H1 (cell line): ENCODE measurements around the gene WSCD1. TPM values are rescaled to one million over a fixed set of nuclear protein-coding genes. Genes with fewer than 3 reads are reported as not detected.

ENCODE experiments used
- CTCF ChIA-PET: fragments of 300-600 bp; sonication (Branson Sonifier 250); formaldehyde crosslinking; loops from one replicate; lab custom pipeline; 2021; ENCODE audit not compliant: partially characterized antibody; lab: Charles Lee
- POLR2A ChIA-PET: fragments of 300-600 bp; sonication (Branson Sonifier 250); formaldehyde crosslinking; loops from one replicate; lab custom pipeline; 2021; ENCODE audit warnings: inconsistent platforms; ENCODE audit not compliant: partially characterized antibody; lab: Charles Lee
- DNase-seq, 2 experiments: peaks; one replicate each; pipeline versions ENCODE4 v3.0.0 to v3.0.0-alpha.2; 2010 to 2022; ENCODE audit warnings: low spot score in 2 of 2, low read depth in 1 of 2, mixed read lengths in 1 of 2
- FAIRE-seq: peaks from 2 replicates; lab custom pipeline; 2011; peaks lifted over from hg19 to GRCh38; lab: Jason Lieb, UNC
- H2AFZ ChIP-seq: 2 replicates; pipeline ENCODE4 v1.8.1; 2012; ENCODE audit warnings: low read length, inconsistent platforms
- H2AK5ac ChIP-seq: 2 replicates; pipeline ENCODE4 v1.6.1; 2013; ENCODE audit warnings: low read depth, low read length
- H2BK120ac ChIP-seq: replicated peaks from 2 replicates; pipeline ENCODE3; 2013; ENCODE audit warnings: low read depth, low read length, inconsistent platforms
- H2BK12ac ChIP-seq: 2 replicates; pipeline ENCODE4 v1.6.1; 2013; ENCODE audit warnings: low read depth, low read length
- H2BK15ac ChIP-seq: 2 replicates; pipeline ENCODE4 v1.6.1; 2013; ENCODE audit warnings: low read length
- H2BK20ac ChIP-seq: 2 replicates; pipeline ENCODE4 v1.6.1; 2013; ENCODE audit warnings: low read length
- H2BK5ac ChIP-seq: 2 replicates; pipeline ENCODE4 v1.6.1; 2013; ENCODE audit warnings: low read depth, low read length
- H3K14ac ChIP-seq: 2 replicates; pipeline ENCODE4 v1.6.1; 2013; ENCODE audit warnings: inconsistent platforms; ENCODE audit not compliant: insufficient read length
- H3K18ac ChIP-seq: 2 replicates; pipeline ENCODE4 v1.6.1; 2013; ENCODE audit warnings: low read length; ENCODE audit errors: extremely low read depth
- H3K23ac ChIP-seq: 2 replicates; pipeline ENCODE4 v1.6.1; 2013; ENCODE audit warnings: inconsistent platforms; ENCODE audit not compliant: insufficient read length
- H3K23me2 ChIP-seq: 2 replicates; pipeline ENCODE4 v1.6.1; 2013; ENCODE audit warnings: low read depth, low read length
- H3K27ac ChIP-seq: 2 replicates; pipeline ENCODE4 v1.6.1; 2011; ENCODE audit warnings: low read depth, low read length, inconsistent platforms
- H3K27me3 ChIP-seq, 4 experiments: replicated peaks in 1 of 4; 1 replicate in 1 of 4; 2 replicates in 3 of 4; pipeline versions ENCODE4 v1.6.1 to v1.8.1; 2011 to 2013; ENCODE audit warnings: low read length in 3 of 4, mild to moderate bottlenecking in 3 of 4, inconsistent platforms in 2 of 4, mixed read lengths in 2 of 4, moderate library complexity in 1 of 4; ENCODE audit not compliant: control insufficient read depth in 3 of 4, insufficient read depth in 3 of 4; ENCODE audit errors: extremely low read depth in 1 of 4
- H3K36me3 ChIP-seq, 4 experiments: 2 replicates each; pipeline versions ENCODE4 v1.6.1 to v1.8.1; 2011 to 2013; ENCODE audit warnings: mild to moderate bottlenecking in 4 of 4, low read length in 3 of 4, moderate library complexity in 2 of 4, control low read depth in 1 of 4, inconsistent platforms in 1 of 4; ENCODE audit not compliant: insufficient read depth in 4 of 4, control insufficient read depth in 2 of 4
- H3K4ac ChIP-seq: replicated peaks from 2 replicates; pipeline ENCODE3; 2013; ENCODE audit warnings: low read length, low read depth, mixed read lengths, inconsistent platforms; ENCODE audit not compliant: insufficient read length
- H3K4me1 ChIP-seq, 4 experiments: replicated peaks in 1 of 4; 1 replicate in 1 of 4; 2 replicates in 3 of 4; pipeline versions ENCODE4 v1.6.1 to v1.8.1; 2011 to 2013; ENCODE audit warnings: low read length in 3 of 4, inconsistent platforms in 2 of 4, mixed read lengths in 1 of 4; ENCODE audit not compliant: insufficient read depth in 4 of 4, control insufficient read depth in 3 of 4
- H3K4me2 ChIP-seq, 2 experiments: 2 replicates each; pipeline versions ENCODE4 v1.6.1 to v1.8.1; 2011 to 2013; ENCODE audit warnings: low read depth in 2 of 2, low read length in 2 of 2, control low read depth in 1 of 2, inconsistent platforms in 1 of 2, mild to moderate bottlenecking in 1 of 2; ENCODE audit not compliant: insufficient read depth in 1 of 2
- H3K4me3 ChIP-seq, 4 experiments: fragments of 200-600, 300-600 bp in 1 of 4; sonication (generic), shearing (Covaris generic), sonication (Bioruptor Twin) in 1 of 4; 2 replicates each; pipeline versions ENCODE4 v1.5.1 to v1.8.1; 2011 to 2016; ENCODE audit warnings: low read length in 4 of 4, low read depth in 3 of 4, control low read depth in 2 of 4, inconsistent platforms in 2 of 4, mild to moderate bottlenecking in 2 of 4, mixed read lengths in 1 of 4, moderate library complexity in 1 of 4; ENCODE audit not compliant: insufficient read depth in 2 of 4; ENCODE audit errors: extremely low read depth in 1 of 4
- H3K56ac ChIP-seq: replicated peaks from 2 replicates; pipeline ENCODE3; 2013; ENCODE audit warnings: low read depth, mild to moderate bottlenecking, mixed read lengths, low read length, inconsistent platforms; ENCODE audit not compliant: insufficient read length
- H3K79me1 ChIP-seq: 2 replicates; pipeline ENCODE4 v1.6.1; 2013; ENCODE audit warnings: low read depth, low read length, control low read depth
- H3K79me2 ChIP-seq, 2 experiments: 2 replicates each; pipeline versions ENCODE4 v1.6.1 to v1.8.1; 2012 to 2013; ENCODE audit warnings: low read length in 2 of 2, mild to moderate bottlenecking in 2 of 2, inconsistent platforms in 1 of 2; ENCODE audit not compliant: insufficient read depth in 2 of 2, control insufficient read depth in 1 of 2
- H3K9ac ChIP-seq, 4 experiments: replicated peaks in 1 of 4; 1 replicate in 1 of 4; 2 replicates in 3 of 4; pipeline versions ENCODE4 v1.6.1 to v1.8.1; 2011 to 2013; ENCODE audit warnings: low read depth in 3 of 4, low read length in 3 of 4, control low read depth in 2 of 4, mild to moderate bottlenecking in 2 of 4, moderate library complexity in 2 of 4, inconsistent platforms in 1 of 4; ENCODE audit errors: extremely low read depth in 1 of 4
- H3K9me3 ChIP-seq, 2 experiments: 2 replicates each; pipeline versions ENCODE4 v1.6.1 to v1.8.1; 2012 to 2013; ENCODE audit warnings: mild to moderate bottlenecking in 2 of 2, moderate library complexity in 2 of 2, control low read depth in 1 of 2, inconsistent platforms in 1 of 2, low read depth in 1 of 2, low read length in 1 of 2, mixed read lengths in 1 of 2; ENCODE audit not compliant: insufficient read depth in 2 of 2
- H4K20me1 ChIP-seq, 2 experiments: replicated peaks in 1 of 2; 2 replicates each; pipeline versions ENCODE3 to v1.8.1; 2011 to 2013; ENCODE audit warnings: inconsistent platforms in 2 of 2, low read length in 2 of 2, mild to moderate bottlenecking in 1 of 2; ENCODE audit not compliant: insufficient read depth in 2 of 2, control insufficient read depth in 1 of 2
- H4K5ac ChIP-seq: 2 replicates; pipeline ENCODE4 v1.6.1; 2013; ENCODE audit warnings: low read length, low read depth, mixed read lengths, inconsistent platforms; ENCODE audit not compliant: insufficient read length
- H4K8ac ChIP-seq: 2 replicates; pipeline ENCODE4 v1.8.0; 2013; ENCODE audit warnings: mild to moderate bottlenecking, moderate library complexity, low read length, inconsistent platforms; ENCODE audit not compliant: insufficient read depth; ENCODE audit errors: extremely low read depth
- H4K91ac ChIP-seq: replicated peaks from 2 replicates; pipeline ENCODE3; 2013; ENCODE audit warnings: low read length, mixed read lengths, inconsistent platforms; ENCODE audit not compliant: insufficient read length
- CBX5 ChIP-seq: fragments of 300-800, 300-1000 bp; sonication (generic); IDR thresholded peaks from 2 replicates; pipeline ENCODE4 v1.7.1; 2016; ENCODE audit warnings: antibody characterized with exemption, low read length, low read depth
- CHD2 ChIP-seq: IDR thresholded peaks from 2 replicates; pipeline ENCODE4 v1.6.1; 2012; ENCODE audit warnings: low read length, improper control_type of control experiment
- CREB1 ChIP-seq: IDR thresholded peaks from 2 replicates; pipeline ENCODE4 v1.6.1; 2012; ENCODE audit warnings: inconsistent platforms
- E2F6 ChIP-seq: IDR thresholded peaks from 2 replicates; pipeline ENCODE4 v1.6.1; 2012; ENCODE audit warnings: inconsistent platforms
- EP300 ChIP-seq, 2 experiments: IDR thresholded peaks; 1 replicate in 1 of 2; 2 replicates in 1 of 2; pipeline ENCODE4 v1.6.1; 2011 to 2012; ENCODE audit warnings: low read depth in 2 of 2, low read length in 2 of 2, mild to moderate bottlenecking in 2 of 2, borderline replicate concordance in 1 of 2, inconsistent platforms in 1 of 2, moderate library complexity in 1 of 2
- EZH2 ChIP-seq: fragments of 200-600 bp; sonication (generic); IDR thresholded peaks from 2 replicates; pipeline ENCODE4 v1.7.1; 2012; ENCODE audit warnings: low read depth, mild to moderate bottlenecking, moderate library complexity, low read length, inconsistent platforms; ENCODE audit not compliant: severe bottlenecking
- GTF2F1 ChIP-seq: IDR thresholded peaks from 2 replicates; pipeline ENCODE4 v1.6.1; 2012; ENCODE audit warnings: low read depth, low read length, improper control_type of control experiment, borderline replicate concordance
- HDAC6 ChIP-seq: IDR thresholded peaks from one replicate; pipeline ENCODE4 v1.7.1; 2012; ENCODE audit warnings: low read depth, mild to moderate bottlenecking, inconsistent platforms, low read length, moderate library complexity
- PHF8 ChIP-seq: fragments of 200-600 bp; sonication (generic); conservative IDR thresholded peaks from 2 replicates; pipeline ENCODE4 v1.7.1; 2012; ENCODE audit warnings: low read depth, mild to moderate bottlenecking, inconsistent platforms, low read length, moderate library complexity
- POLR2A ChIP-seq, 2 experiments: IDR thresholded peaks; 1 replicate in 1 of 2; 2 replicates in 1 of 2; pipeline ENCODE4 v1.6.1; 2011; ENCODE audit warnings: low read depth in 2 of 2, low read length in 2 of 2, mild to moderate bottlenecking in 2 of 2; ENCODE audit errors: control extremely low read depth in 1 of 2
- SAP30 ChIP-seq: fragments of 300-600 bp; sonication (generic); IDR thresholded peaks from 2 replicates; pipeline ENCODE4 v1.7.1; 2012; ENCODE audit warnings: low read length, moderate library complexity, mild to moderate bottlenecking, inconsistent platforms; ENCODE audit not compliant: insufficient read depth, insufficient replicate concordance
- SIN3A ChIP-seq, 2 experiments: IDR thresholded peaks in 1 of 2; conservative IDR thresholded peaks in 1 of 2; 2 replicates each; pipeline ENCODE4 v1.6.1; 2011 to 2012; ENCODE audit warnings: low read length in 2 of 2, improper control_type of control experiment in 1 of 2, low read depth in 1 of 2, mild to moderate bottlenecking in 1 of 2
- SP4 ChIP-seq: IDR thresholded peaks from 2 replicates; pipeline ENCODE4 v1.6.1; 2012; ENCODE audit warnings: low read length, inconsistent platforms
- TAF7 ChIP-seq: optimal IDR thresholded peaks from 2 replicates; pipeline ENCODE3; 2011; ENCODE audit warnings: low read depth, mild to moderate bottlenecking, inconsistent platforms, low read length, moderate library complexity, borderline replicate concordance
- WGBS, 2 experiments: shearing (Covaris generic) in 1 of 2; methylation state at CpG; one replicate each; pipeline versions ENCODE4 v1.1.6 to v1.1.7; 2013 to 2015; ENCODE audit warnings: low lambda C conversion rate in 2 of 2, mixed read lengths in 2 of 2, inconsistent platforms in 1 of 2, low coverage in 1 of 2, missing lambda C conversion rate in 1 of 2; ENCODE audit not compliant: insufficient replicate concordance in 2 of 2, insufficient coverage in 1 of 2, insufficient read length in 1 of 2; ENCODE audit errors: extremely low coverage in 1 of 2, missing lambda C conversion rate in 1 of 2; 5-methylcytosine and 5-hydroxymethylcytosine counted together
- polyA plus RNA-seq, 7 experiments: library from polyadenylated mRNA; depleted of rRNA in 3 of 7; stranded (reverse) in 5 of 7; unstranded in 2 of 7; fragments of >200 nt in 5 of 7; fragments of 200-250 nt in 2 of 7; gene quantifications; 1 replicate in 5 of 7; 2 replicates in 1 of 7; 4 replicates in 1 of 7; pipeline versions ENCODE4 v1.2.1 to v1.2.3, GENCODE V29; 2011 to 2013; ENCODE audit warnings: missing spikeins in 2 of 7, mixed read lengths in 2 of 7
- total RNA-seq: library from RNA; stranded (reverse); fragmentation: NEBNext Ultra II Directional; extraction: Animal tissue kit (Norgen Biotek cat#: 25700); gene quantifications from 2 replicates; pipeline ENCODE4 v1.2.1, GENCODE V29; 2021

Gene WSCD1
- total and polyA plus RNA-seq, 2 of the 8 experiments (the other 6 are each of a cell fraction or from before 2014, with no cell fraction given) = 21.9 to 39.0 TPM

GRCh38 chr17:6088141-6088540 lies 18.0 kb downstream of the WSCD1 start:
- Histone ChIP-seq H3K79me1 (no peaks in the 10 kb centered on the region), H2BK120ac (no peak overlapping the region), H3K56ac (no peak overlapping the region), H2BK5ac (no peak overlapping the region), H3K36me3 (peaks cover 0 to 7% (median 0%) of the 10 kb centered on the region in 4 experiments; a peak in 4 of 8 replicates), H3K27me3 (no peaks in the 10 kb centered on the region), H3K9me3 (no peaks in the 10 kb centered on the region), H3K4me1 (peaks cover 0 to 8% (median 0%) of the 10 kb centered on the region in 4 experiments; a peak in 2 of 7 replicates), H3K9ac (no peak overlapping the region), H3K18ac (no peak overlapping the region), H3K23ac (no peak overlapping the region), H3K4me2 (no peak overlapping the region), H3K14ac (no peak overlapping the region), H3K23me2 (no peaks in the 10 kb centered on the region), H4K5ac (no peak overlapping the region), H3K79me2 (no peaks in the 10 kb centered on the region), H2BK12ac (no peak overlapping the region), H3K4me3 (no peak overlapping the region), H4K91ac (no peak overlapping the region), H3K4ac (no peak overlapping the region), H2BK15ac (no peak overlapping the region), H3K27ac (no peak overlapping the region), H4K8ac (no peak overlapping the region), H2AFZ (no peak overlapping the region), H2BK20ac (no peak overlapping the region), H2AK5ac (no peak overlapping the region), H4K20me1 (no peaks in the 10 kb centered on the region)
- WGBS, 2 experiments = 85% methylated on average over 4 of the region's 4 CpGs; no CpG with 5 or more reads in 1 of the 2 experiments
- CTCF ChIA-PET = interaction anchor here (1.0 to 1.3 kb wide), 2 partner anchors 13 to 19 kb away, joined by 3 read pairs; no protein-coding TSS in a partner anchor
- FAIRE-seq (no peak), DNase-seq (no peak)
- POLR2A ChIA-PET = no interaction called here
- TF ChIP-seq GTF2F1 = no peak
- no peak for TF ChIP-seq HDAC6
- no peak for TF ChIP-seq E2F6
- TF ChIP-seq PHF8 = no peak
- TF ChIP-seq SIN3A (conservative IDR thresholded peaks at IDR 0.05 in 1 of 2, IDR thresholded peaks at IDR 0.05 in 1 of 2; ENCODE audit: low read depth in 1 of 2, low read length in 2 of 2) = no peak
- no peak for TF ChIP-seq CREB1
- TF ChIP-seq SAP30 = no peak
- no peak for TF ChIP-seq CHD2
- no peak for TF ChIP-seq POLR2A (IDR thresholded peaks at IDR 0.05; ENCODE audit: control extremely low read depth in 1 of 2, low read depth in 2 of 2, low read length in 2 of 2)
- no peak for TF ChIP-seq EZH2
- TF ChIP-seq SP4 = no peak
- no peak for TF ChIP-seq TAF7
- no peak for TF ChIP-seq CBX5
- no peak for TF ChIP-seq EP300 (IDR thresholded peaks at IDR 0.05; ENCODE audit: borderline replicate concordance in 1 of 2, low read depth in 2 of 2, low read length in 2 of 2)
